ENCODE measurements around the gene TRPC4. TPM values are rescaled to one million over a fixed set of nuclear protein-coding genes. Genes with fewer than 3 reads are reported as not detected.

TRPC4 gene
- total and polyA plus RNA-seq, 2 donors (not counting 3 experiments of a cell fraction or from before 2014, with no cell fraction given) = 0.04 to 0.64 TPM

DNA sequence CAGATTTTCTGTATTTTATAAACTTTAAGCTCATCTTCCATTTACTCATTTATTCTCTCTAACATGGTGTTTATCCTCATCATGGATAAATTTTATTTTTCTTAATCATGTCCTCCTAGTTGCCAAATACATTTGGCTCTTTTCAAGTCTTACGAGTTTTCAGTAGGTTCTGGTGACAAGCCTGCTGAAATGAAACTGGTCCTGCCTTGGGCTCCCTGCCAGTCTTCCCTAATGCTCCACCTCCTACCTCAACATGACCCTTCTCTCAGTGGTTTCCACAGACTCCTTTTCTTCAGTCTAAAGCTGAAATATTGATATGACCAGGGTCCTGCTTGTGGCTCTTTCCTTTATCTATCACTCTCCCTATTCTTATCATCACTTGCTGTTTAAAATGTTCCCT, 81.2 kb downstream of the TRPC4 start:
- Histone ChIP-seq H3K4me2 (ENCODE audit: insufficient read depth, low read length) (no peak overlapping the region), H3K9me3 (replicated peaks; ENCODE audit: control insufficient read depth, insufficient read depth, low read length) (no peaks in the 10 kb centered on the region), H3K36me3 (ENCODE audit: control insufficient read depth in 2 of 2, extremely low read depth in 1 of 2, insufficient read depth in 2 of 2, low read length in 2 of 2) (no peaks in the 10 kb centered on the region), H3K4me1 (ENCODE audit: control insufficient read depth, extremely low read depth, insufficient read depth, low read length) (no peaks in the 10 kb centered on the region), H3K79me2 (ENCODE audit: control insufficient read depth, insufficient read depth, low read length) (no peaks in the 10 kb centered on the region), H3K27me3 (ENCODE audit: control insufficient read depth in 2 of 2, insufficient read depth in 2 of 2, low read length in 2 of 2) (no peaks in the 10 kb centered on the region), H3K9me1 (replicated peaks; ENCODE audit: control insufficient read depth, extremely low read depth, insufficient read depth, low read length) (no peaks in the 10 kb centered on the region), H4K20me1 (replicated peaks; ENCODE audit: control insufficient read depth, extremely low read depth, insufficient read depth, low read length) (no peaks in the 10 kb centered on the region), H2AFZ (ENCODE audit: low read depth, low read length) (no peak overlapping the region), H3K27ac (ENCODE audit: insufficient read depth, low read depth, low read length) (no peak overlapping the region), H3K9ac (replicated peaks; ENCODE audit: extremely low read depth, insufficient read depth, low read length) (no peak overlapping the region), H3K4me3 (replicated peaks in 1 of 3; ENCODE audit: insufficient read depth in 1 of 3, low read depth in 1 of 3, low read length in 3 of 3) (no peak overlapping the region)
- FAIRE-seq = no peak
- intact Hi-C loops (cut with micrococcal nuclease) (no loop called here), dilution Hi-C loops (cut with MboI; ENCODE audit: extremely low pct_ligation_motif_present, low sequenced_read_pairs) (no loop called here)
- TF ChIP-seq GATA2 (IDR thresholded peaks at IDR 0.05; ENCODE audit: insufficient read depth, insufficient read length, low read depth, low read length) = no peak
- TF ChIP-seq CTCF (IDR thresholded peaks at IDR 0.05; ENCODE audit: extremely low read depth in 1 of 2, insufficient read depth in 1 of 2, low read depth in 1 of 2, low read length in 2 of 2) = no peak
- TF ChIP-seq FOS (IDR thresholded peaks at IDR 0.05; ENCODE audit: borderline replicate concordance, insufficient read depth, low read length) = no peak
- TF ChIP-seq MYC (IDR thresholded peaks at IDR 0.05; ENCODE audit: low read depth, low read length) = no peak
- no peak for TF ChIP-seq POLR2A (IDR thresholded peaks at IDR 0.05; ENCODE audit: low read depth, low read length)
- no peak for TF ChIP-seq JUN (IDR thresholded peaks at IDR 0.05; ENCODE audit: borderline replicate concordance, insufficient read depth, insufficient read length, low read depth)
- ChIA-PET POLR2A (no interaction called here), CTCF (no interaction called here)
- no peak for DNase-seq (ENCODE audit: low read depth, low spot score)
- BruUV-seq (replicated peaks) = no TSS peak

DNA sequence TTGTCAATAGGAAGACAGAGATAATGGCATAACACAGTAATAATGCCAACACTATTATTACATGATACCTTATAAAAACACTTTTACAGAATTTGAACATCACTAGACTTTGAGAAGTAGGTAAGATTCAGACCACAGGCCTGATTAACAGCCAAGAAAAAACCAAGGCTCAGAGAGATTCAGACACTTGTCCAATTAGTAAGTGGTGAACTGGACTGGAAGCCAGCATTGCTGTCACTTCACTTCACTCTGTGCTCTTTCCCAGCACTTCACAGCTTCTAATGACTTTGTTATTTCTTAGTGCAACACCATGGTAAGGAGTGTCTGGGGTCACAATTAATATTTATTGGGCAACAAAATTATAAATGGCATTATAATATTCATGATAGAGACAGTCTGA, 91.9 kb downstream of the TRPC4 start:
- no TSS peak for BruUV-seq (replicated peaks)
- no peak for FAIRE-seq
- no peaks in the 10 kb centered on the region for H3K9me3 ChIP-seq (replicated peaks; ENCODE audit: control insufficient read depth, insufficient read depth, low read length)

More for the DNA sequence above, 91.9 kb downstream of the TRPC4 start:
- Histone ChIP-seq H3K9me1 (replicated peaks; ENCODE audit: control insufficient read depth, extremely low read depth, insufficient read depth, low read length) (no peaks in the 10 kb centered on the region), H4K20me1 (replicated peaks; ENCODE audit: control insufficient read depth, extremely low read depth, insufficient read depth, low read length) (no peaks in the 10 kb centered on the region), H3K9ac (replicated peaks; ENCODE audit: extremely low read depth, insufficient read depth, low read length) (no peak overlapping the region), H3K27ac (ENCODE audit: insufficient read depth, low read depth, low read length) (no peak overlapping the region), H3K79me2 (ENCODE audit: control insufficient read depth, insufficient read depth, low read length) (no peaks in the 10 kb centered on the region), H3K36me3 (ENCODE audit: control insufficient read depth in 2 of 2, extremely low read depth in 1 of 2, insufficient read depth in 2 of 2, low read length in 2 of 2) (no peaks in the 10 kb centered on the region), H3K4me2 (ENCODE audit: insufficient read depth, low read length) (no peak overlapping the region), H2AFZ (ENCODE audit: low read depth, low read length) (no peak overlapping the region), H3K4me3 (replicated peaks in 1 of 3; ENCODE audit: insufficient read depth in 1 of 3, low read depth in 1 of 3, low read length in 3 of 3) (no peak overlapping the region), H3K4me1 (ENCODE audit: control insufficient read depth, extremely low read depth, insufficient read depth, low read length) (no peaks in the 10 kb centered on the region), H3K27me3 (ENCODE audit: control insufficient read depth in 2 of 2, insufficient read depth in 2 of 2, low read length in 2 of 2) (no peaks in the 10 kb centered on the region)
- intact Hi-C loops (cut with micrococcal nuclease) (no loop called here), dilution Hi-C loops (cut with MboI; ENCODE audit: extremely low pct_ligation_motif_present, low sequenced_read_pairs) (no loop called here)
- CTCF ChIA-PET = no interaction called here
- POLR2A ChIA-PET = no interaction called here
- TF ChIP-seq GATA2 (IDR thresholded peaks at IDR 0.05; ENCODE audit: insufficient read depth, insufficient read length, low read depth, low read length) = no peak
- no peak for TF ChIP-seq POLR2AphosphoS5 (IDR thresholded peaks at IDR 0.05; ENCODE audit: insufficient read depth, low read depth, low read length)
- no peak for TF ChIP-seq MYC (IDR thresholded peaks at IDR 0.05; ENCODE audit: low read depth, low read length)
- no peak for DNase-seq (ENCODE audit: low read depth, low spot score)

Measured in endothelial cell of umbilical vein (primary cell).